ENCODE results near the gene CT45A3. TPM values are rescaled to one million over a fixed set of nuclear protein-coding genes. Genes with fewer than 3 reads are reported as not detected.

Gene CT45A3, protein sequence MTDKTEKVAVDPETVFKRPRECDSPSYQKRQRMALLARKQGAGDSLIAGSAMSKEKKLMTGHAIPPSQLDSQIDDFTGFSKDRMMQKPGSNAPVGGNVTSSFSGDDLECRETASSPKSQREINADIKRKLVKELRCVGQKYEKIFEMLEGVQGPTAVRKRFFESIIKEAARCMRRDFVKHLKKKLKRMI
- total RNA-seq = not detected in 2 replicates

DNA sequence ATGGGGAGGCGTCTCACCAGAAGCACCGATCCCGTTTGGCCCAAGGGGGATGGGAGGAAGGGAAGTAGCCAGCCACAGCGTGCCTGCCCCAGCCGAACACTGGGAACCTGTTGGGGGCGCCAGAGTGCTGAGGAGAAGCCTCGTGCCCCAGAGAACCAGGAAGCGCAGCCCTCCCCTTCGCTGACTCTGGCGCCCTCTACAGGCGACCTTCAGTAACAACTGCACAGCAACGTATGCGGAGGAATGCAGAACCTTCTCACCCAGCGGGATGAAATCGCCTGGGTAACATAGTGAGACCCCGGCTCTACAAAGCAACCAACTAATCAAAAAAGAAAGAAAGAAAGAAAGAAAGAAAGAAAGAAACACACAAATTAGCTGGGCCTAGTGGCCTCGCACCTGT is at the start of gene CT45A3:
CT45A3 (minus strand) TSS at position 101 of the 400 bp plus-strand sequence. CDS start 3,747 bp downstream, outside the sequence.

DNA sequence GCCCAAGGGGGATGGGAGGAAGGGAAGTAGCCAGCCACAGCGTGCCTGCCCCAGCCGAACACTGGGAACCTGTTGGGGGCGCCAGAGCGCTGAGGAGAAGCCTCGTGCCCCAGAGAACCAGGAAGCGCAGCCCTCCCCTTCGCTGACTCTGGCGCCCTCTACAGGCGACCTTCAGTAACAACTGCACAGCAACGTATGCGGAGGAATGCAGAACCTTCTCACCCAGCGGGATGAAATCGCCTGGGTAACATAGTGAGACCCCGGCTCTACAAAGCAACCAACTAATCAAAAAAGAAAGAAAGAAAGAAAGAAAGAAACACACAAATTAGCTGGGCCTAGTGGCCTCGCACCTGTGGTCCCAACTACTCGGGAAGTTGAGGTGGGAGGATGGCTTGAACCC is 34.7 kb upstream of the CT45A3 start, which contains the start of gene CT45A6:
CT45A6 (minus strand) TSS at position 101 of the 400 bp plus-strand sequence. CDS start 3,794 bp downstream, outside the sequence.

DNA sequence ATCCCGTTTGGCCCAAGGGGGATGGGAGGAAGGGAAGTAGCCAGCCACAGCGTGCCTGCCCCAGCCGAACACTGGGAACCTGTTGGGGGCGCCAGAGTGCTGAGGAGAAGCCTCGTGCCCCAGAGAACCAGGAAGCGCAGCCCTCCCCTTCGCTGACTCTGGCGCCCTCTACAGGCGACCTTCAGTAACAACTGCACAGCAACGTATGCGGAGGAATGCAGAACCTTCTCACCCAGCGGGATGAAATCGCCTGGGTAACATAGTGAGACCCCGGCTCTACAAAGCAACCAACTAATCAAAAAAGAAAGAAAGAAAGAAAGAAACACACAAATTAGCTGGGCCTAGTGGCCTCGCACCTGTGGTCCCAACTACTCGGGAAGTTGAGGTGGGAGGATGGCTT is 17.4 kb upstream of the CT45A3 start, which contains the start of gene CT45A5:
CT45A5 (minus strand) TSS at position 101 of the 400 bp plus-strand sequence. CDS start 3,774 bp downstream, outside the sequence.

DNA sequence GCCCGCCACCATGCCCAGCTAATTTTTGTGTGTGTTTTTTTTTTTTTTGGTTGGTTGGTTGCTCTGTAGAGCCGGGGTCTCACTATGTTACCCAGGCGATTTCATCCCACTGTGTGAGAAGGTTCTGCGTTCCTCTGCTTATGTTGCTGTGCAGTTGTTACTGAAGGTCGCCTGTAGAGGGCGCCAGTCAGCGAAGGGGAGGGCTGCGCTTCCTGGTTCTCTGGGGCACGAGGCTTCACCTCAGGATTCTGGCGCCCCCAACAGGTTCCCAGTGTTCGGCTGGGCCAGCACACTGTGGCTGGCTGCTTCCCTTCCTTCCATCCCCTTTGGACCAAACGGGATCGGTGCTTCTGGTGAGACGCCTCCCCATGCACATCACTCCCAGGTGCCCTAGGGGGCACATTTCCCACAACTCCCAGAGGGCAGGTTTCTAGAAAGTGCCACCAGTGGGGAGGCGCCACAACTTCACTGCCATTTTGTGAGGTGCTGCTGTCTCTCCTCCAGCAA is 54.8 kb downstream of the CT45A3 start, which contains the start of gene CT45A1:
CT45A1 (plus strand) TSS at position 457 of the 507 bp plus-strand sequence. CDS start 5,302 bp downstream, outside the sequence.

Small RNA genes within 50 kb of the gene (small RNA-seq; reads per million reads assigned to genes)
- not detected for gene AC240442.1

Other genes with a start within 250 kb of the CT45A3 start
- gene INTS6L, start 247.5 kb downstream of the CT45A3 start, total RNA-seq = 4.0 and 4.6 TPM in 2 replicates
- not detected in 2 replicates for gene CT45A1, start 54.6 kb downstream of the CT45A3 start, total RNA-seq
- not detected in 2 replicates for gene CT45A5, start 17.3 kb upstream of the CT45A3 start, total RNA-seq
- not detected in 2 replicates for gene CT45A6, start 34.6 kb upstream of the CT45A3 start, total RNA-seq
- gene CT45A2, start 51.8 kb upstream of the CT45A3 start, total RNA-seq = not detected in 2 replicates
- gene CT45A7, start 69.1 kb upstream of the CT45A3 start, total RNA-seq = not detected in 2 replicates
- gene CT45A8, start 86.3 kb upstream of the CT45A3 start, total RNA-seq = not detected in 2 replicates
- gene CT45A9, start 103.6 kb upstream of the CT45A3 start, total RNA-seq = not detected in 2 replicates
- gene CT45A10, start 125.3 kb upstream of the CT45A3 start, total RNA-seq = not detected in 2 replicates
- gene SAGE1, start 125.5 kb upstream of the CT45A3 start, total RNA-seq = not detected in 2 replicates
- gene MMGT1, start 205.8 kb upstream of the CT45A3 start, total RNA-seq = 37.7 and 39.3 TPM in 2 replicates
- 25.0 and 27.0 TPM in 2 replicates for gene SLC9A6, start 217.2 kb upstream of the CT45A3 start, total RNA-seq